DOHH2 (cell line): ENCODE measurements around the gene COQ4.

Source experiments
- EZH2phosphoT487 ChIP-seq: fragments of 200-600 bp; sonication (generic); IDR thresholded peaks from 2 replicates; pipeline ENCODE4 v1.6.1; 2017; ENCODE audit warnings: borderline replicate concordance, mild to moderate bottlenecking, antibody characterized with exemption, low read length, moderate library complexity, mixed read lengths
- TF ChIP-seq, protein P1 (sequence below): fragments of 200-600 bp; sonication (generic); IDR thresholded peaks from one replicate; pipeline ENCODE4 v1.5.1; 2014; ENCODE audit warnings: antibody characterized with exemption, mild to moderate bottlenecking, low read depth, low read length; ENCODE audit not compliant: poor library complexity, severe bottlenecking

DNA sequence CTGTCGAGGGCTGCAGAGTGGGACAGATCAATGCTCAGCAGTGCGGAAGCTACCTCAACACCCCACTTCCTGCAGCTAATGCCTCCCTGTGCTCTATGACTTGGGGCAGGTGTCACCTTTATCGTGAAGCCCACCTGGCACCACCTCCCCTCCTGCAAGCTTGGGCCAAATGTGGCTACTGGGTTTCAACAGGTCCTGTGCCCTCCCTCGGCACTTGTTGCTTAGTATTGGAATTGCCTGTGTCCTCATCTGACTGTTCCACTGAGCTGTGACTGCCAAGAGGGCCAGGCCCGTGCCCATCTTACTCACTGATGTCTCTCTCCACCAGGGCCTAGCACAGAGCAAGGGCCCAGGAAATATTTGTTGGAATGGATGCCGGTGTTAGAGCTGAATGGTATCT is 27.1 kb downstream of the COQ4 start:
- TF ChIP-seq, protein P1, sequence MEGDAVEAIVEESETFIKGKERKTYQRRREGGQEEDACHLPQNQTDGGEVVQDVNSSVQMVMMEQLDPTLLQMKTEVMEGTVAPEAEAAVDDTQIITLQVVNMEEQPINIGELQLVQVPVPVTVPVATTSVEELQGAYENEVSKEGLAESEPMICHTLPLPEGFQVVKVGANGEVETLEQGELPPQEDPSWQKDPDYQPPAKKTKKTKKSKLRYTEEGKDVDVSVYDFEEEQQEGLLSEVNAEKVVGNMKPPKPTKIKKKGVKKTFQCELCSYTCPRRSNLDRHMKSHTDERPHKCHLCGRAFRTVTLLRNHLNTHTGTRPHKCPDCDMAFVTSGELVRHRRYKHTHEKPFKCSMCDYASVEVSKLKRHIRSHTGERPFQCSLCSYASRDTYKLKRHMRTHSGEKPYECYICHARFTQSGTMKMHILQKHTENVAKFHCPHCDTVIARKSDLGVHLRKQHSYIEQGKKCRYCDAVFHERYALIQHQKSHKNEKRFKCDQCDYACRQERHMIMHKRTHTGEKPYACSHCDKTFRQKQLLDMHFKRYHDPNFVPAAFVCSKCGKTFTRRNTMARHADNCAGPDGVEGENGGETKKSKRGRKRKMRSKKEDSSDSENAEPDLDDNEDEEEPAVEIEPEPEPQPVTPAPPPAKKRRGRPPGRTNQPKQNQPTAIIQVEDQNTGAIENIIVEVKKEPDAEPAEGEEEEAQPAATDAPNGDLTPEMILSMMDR: no peak
- TF ChIP-seq EZH2phosphoT487: no peak
